ENCODE measurements around the gene MYO15B.

The MYO15B gene

DNA sequence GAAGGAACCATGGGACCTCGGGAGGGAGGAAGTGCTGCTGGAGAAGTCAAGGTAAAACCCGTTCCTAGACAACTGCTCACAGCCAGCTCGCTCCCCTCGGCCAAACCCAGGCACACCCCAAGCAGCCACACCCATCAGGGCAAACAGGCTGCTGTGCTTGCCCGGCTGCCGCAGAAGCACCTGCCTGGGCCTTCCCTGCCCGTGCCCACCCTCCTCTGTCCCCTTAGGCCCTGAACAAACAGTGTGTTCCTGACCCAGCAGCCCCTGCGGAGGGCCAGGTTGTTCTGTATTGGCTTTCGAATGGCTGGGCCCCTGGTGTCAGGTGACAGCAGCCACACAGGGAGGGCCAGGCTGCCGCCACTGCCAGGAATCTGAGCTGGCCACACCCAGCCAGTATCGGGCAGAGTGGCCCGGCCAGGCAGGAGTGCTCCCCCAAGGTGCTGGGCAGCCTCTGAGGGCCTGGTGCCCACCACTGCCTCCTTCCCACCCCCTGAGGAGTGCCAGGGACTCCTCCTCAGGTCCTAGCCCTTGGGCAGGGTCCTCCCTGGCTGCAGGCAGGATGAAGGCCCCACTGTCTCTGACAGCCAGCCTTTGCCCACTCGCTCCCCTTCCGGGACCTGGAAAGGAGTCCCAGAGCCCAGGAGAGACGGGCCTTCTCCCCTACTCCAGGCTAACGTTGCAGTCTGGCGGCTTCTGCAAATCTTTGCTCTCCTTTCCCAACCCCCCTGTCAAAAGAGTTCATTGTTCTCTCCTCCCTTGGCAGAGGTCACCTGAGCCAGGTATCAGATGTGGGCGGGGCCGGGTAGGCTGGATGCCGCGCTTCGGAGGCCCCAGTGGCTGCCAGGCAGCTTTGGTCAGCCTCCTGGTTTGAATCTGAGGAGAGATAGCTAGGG lies 38.1 kb upstream of the MYO15B start:
- Histone ChIP-seq H4K20me1 (ENCODE audit: insufficient read depth, low read length, poor library complexity, severe bottlenecking) (no peaks in the 10 kb centered on the region), H3K4me3 (ENCODE audit: low read length, poor library complexity, severe bottlenecking) (no peak overlapping the region), H3K4me1 (ENCODE audit: insufficient read depth, low read length, poor library complexity, severe bottlenecking) (no peaks in the 10 kb centered on the region), H3K36me3 (ENCODE audit: insufficient read depth, low read length) (no peaks in the 10 kb centered on the region), H3K9ac (ENCODE audit: low read depth, low read length, poor library complexity, severe bottlenecking) (no peak overlapping the region), H2AFZ (ENCODE audit: low read length) (no peak overlapping the region), H3K4me2 (ENCODE audit: low read depth, low read length, poor library complexity, severe bottlenecking) (no peak overlapping the region), H3F3A (ENCODE audit: low read depth) (no peaks in the 10 kb centered on the region), H3K27me3 (ENCODE audit: insufficient read depth, low read length, poor library complexity, severe bottlenecking) (no peaks in the 10 kb centered on the region), H3K79me2 (ENCODE audit: insufficient read depth, low read length) (no peaks in the 10 kb centered on the region), H3K9me3 (ENCODE audit: insufficient read depth, low read depth, low read length) (no peaks in the 10 kb centered on the region), H3K9me2 (replicated peaks; ENCODE audit: low read depth, low read length) (no peaks in the 10 kb centered on the region)
- TF ChIP-seq EZH2phosphoT487 (IDR thresholded peaks at IDR 0.05; ENCODE audit: borderline replicate concordance): no peak

GRCh38 chr17:75550139-75550465 lies 37.5 kb upstream of the MYO15B start:
- H3K27me3 ChIP-seq (ENCODE audit: insufficient read depth, low read length, poor library complexity, severe bottlenecking): no peaks in the 10 kb centered on the region
- H3K4me1 ChIP-seq (ENCODE audit: insufficient read depth, low read length, poor library complexity, severe bottlenecking): no peaks in the 10 kb centered on the region
- H3K79me2 ChIP-seq (ENCODE audit: insufficient read depth, low read length): no peaks in the 10 kb centered on the region
- no peaks in the 10 kb centered on the region for H3K9me3 ChIP-seq (ENCODE audit: insufficient read depth, low read depth, low read length)
- H3K4me3 ChIP-seq (ENCODE audit: low read length, poor library complexity, severe bottlenecking): no peak overlapping the region
- no peaks in the 10 kb centered on the region for H3K9me2 ChIP-seq (replicated peaks; ENCODE audit: low read depth, low read length)
- H3K4me2 ChIP-seq (ENCODE audit: low read depth, low read length, poor library complexity, severe bottlenecking): no peak overlapping the region
- H2AFZ ChIP-seq (ENCODE audit: low read length): no peak overlapping the region
- no peak overlapping the region for H3K9ac ChIP-seq (ENCODE audit: low read depth, low read length, poor library complexity, severe bottlenecking)
- H3K36me3 ChIP-seq (ENCODE audit: insufficient read depth, low read length): no peaks in the 10 kb centered on the region
- no peaks in the 10 kb centered on the region for H3F3A ChIP-seq (ENCODE audit: low read depth)
- no peak for TF ChIP-seq EZH2phosphoT487 (IDR thresholded peaks at IDR 0.05; ENCODE audit: borderline replicate concordance)
- H4K20me1 ChIP-seq (ENCODE audit: insufficient read depth, low read length, poor library complexity, severe bottlenecking): no peaks in the 10 kb centered on the region

GRCh38 chr17:75551266-75551665 lies 36.3 kb upstream of the MYO15B start:
- no peak for TF ChIP-seq EZH2phosphoT487 (IDR thresholded peaks at IDR 0.05; ENCODE audit: borderline replicate concordance)
- TF ChIP-seq, protein P1, sequence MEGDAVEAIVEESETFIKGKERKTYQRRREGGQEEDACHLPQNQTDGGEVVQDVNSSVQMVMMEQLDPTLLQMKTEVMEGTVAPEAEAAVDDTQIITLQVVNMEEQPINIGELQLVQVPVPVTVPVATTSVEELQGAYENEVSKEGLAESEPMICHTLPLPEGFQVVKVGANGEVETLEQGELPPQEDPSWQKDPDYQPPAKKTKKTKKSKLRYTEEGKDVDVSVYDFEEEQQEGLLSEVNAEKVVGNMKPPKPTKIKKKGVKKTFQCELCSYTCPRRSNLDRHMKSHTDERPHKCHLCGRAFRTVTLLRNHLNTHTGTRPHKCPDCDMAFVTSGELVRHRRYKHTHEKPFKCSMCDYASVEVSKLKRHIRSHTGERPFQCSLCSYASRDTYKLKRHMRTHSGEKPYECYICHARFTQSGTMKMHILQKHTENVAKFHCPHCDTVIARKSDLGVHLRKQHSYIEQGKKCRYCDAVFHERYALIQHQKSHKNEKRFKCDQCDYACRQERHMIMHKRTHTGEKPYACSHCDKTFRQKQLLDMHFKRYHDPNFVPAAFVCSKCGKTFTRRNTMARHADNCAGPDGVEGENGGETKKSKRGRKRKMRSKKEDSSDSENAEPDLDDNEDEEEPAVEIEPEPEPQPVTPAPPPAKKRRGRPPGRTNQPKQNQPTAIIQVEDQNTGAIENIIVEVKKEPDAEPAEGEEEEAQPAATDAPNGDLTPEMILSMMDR (conservative IDR thresholded peaks at IDR 0.05; ENCODE audit: low read length): no peak
- Histone ChIP-seq H3K4me1 (ENCODE audit: insufficient read depth, low read length, poor library complexity, severe bottlenecking) (no peaks in the 10 kb centered on the region), H3F3A (ENCODE audit: low read depth) (no peaks in the 10 kb centered on the region), H3K4me2 (ENCODE audit: low read depth, low read length, poor library complexity, severe bottlenecking) (no peak overlapping the region), H3K9me3 (ENCODE audit: insufficient read depth, low read depth, low read length) (no peaks in the 10 kb centered on the region), H3K36me3 (ENCODE audit: insufficient read depth, low read length) (no peaks in the 10 kb centered on the region), H3K79me2 (ENCODE audit: insufficient read depth, low read length) (no peaks in the 10 kb centered on the region), H2AFZ (ENCODE audit: low read length) (no peak overlapping the region), H3K9ac (ENCODE audit: low read depth, low read length, poor library complexity, severe bottlenecking) (no peak overlapping the region), H3K4me3 (ENCODE audit: low read length, poor library complexity, severe bottlenecking) (no peak overlapping the region), H3K27me3 (ENCODE audit: insufficient read depth, low read length, poor library complexity, severe bottlenecking) (no peaks in the 10 kb centered on the region), H3K9me2 (replicated peaks; ENCODE audit: low read depth, low read length) (no peaks in the 10 kb centered on the region), H4K20me1 (ENCODE audit: insufficient read depth, low read length, poor library complexity, severe bottlenecking) (no peaks in the 10 kb centered on the region)

DNA sequence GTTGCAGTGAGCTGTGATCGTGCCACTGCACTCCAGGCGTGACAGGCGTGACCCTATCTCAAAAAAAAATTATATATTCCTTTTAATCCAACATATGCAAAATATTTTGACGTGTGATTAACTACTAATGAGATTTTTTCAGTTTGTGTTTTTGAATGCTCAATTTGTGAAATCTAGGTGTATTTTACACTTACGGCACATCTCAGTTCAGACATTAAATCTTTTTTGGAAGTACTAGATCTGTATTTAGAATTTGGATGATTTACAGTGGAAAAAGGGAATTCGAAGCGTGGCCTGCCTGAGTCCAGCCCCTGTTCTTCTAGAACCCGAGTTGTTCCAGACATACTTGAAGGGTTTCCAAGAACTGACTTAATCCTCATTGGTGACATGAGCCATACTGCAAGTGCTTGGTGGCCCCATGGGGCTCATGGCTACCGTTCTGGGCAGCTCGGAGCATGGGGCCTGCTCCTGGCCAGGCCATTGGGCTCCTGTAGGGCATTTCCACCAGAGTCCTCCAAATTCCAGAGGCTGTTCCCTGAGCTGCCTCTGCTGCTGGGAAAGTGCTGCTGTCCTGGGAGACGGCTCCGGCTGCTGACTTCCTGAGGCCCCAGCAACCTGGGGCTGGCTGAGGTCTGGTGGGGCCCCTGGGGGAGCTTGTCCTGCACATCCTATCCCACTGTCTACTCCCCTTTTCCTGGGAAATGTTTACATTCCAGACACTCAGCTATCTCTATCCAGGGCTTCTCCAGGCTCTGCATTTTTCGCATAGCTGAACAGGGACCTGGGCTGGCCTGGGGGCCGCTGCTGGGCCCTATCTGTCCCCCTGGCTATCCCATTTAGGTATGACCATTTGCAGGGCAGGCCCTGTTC lies 34.9 kb upstream of the MYO15B start:
- Histone ChIP-seq H3K4me1 (ENCODE audit: insufficient read depth, low read length, poor library complexity, severe bottlenecking) (no peaks in the 10 kb centered on the region), H3K36me3 (ENCODE audit: insufficient read depth, low read length) (no peaks in the 10 kb centered on the region), H3K9me3 (ENCODE audit: insufficient read depth, low read depth, low read length) (no peaks in the 10 kb centered on the region), H3K79me2 (ENCODE audit: insufficient read depth, low read length) (no peaks in the 10 kb centered on the region), H2AFZ (ENCODE audit: low read length) (no peak overlapping the region), H3K4me2 (ENCODE audit: low read depth, low read length, poor library complexity, severe bottlenecking) (no peak overlapping the region), H3K9ac (ENCODE audit: low read depth, low read length, poor library complexity, severe bottlenecking) (no peak overlapping the region), H3K9me2 (replicated peaks; ENCODE audit: low read depth, low read length) (no peaks in the 10 kb centered on the region), H3K27me3 (ENCODE audit: insufficient read depth, low read length, poor library complexity, severe bottlenecking) (no peaks in the 10 kb centered on the region), H3K4me3 (ENCODE audit: low read length, poor library complexity, severe bottlenecking) (no peak overlapping the region), H4K20me1 (ENCODE audit: insufficient read depth, low read length, poor library complexity, severe bottlenecking) (no peaks in the 10 kb centered on the region), H3F3A (ENCODE audit: low read depth) (no peaks in the 10 kb centered on the region)
- no peak for TF ChIP-seq EZH2phosphoT487 (IDR thresholded peaks at IDR 0.05; ENCODE audit: borderline replicate concordance)
- TF ChIP-seq, protein P1 (conservative IDR thresholded peaks at IDR 0.05; ENCODE audit: low read length): no peak
